HG03571 (cell line): ENCODE data around the gene HIGD1C.
"Not testable (repeated sequence)": the region's sequence is repeated elsewhere in the genome, so short reads cannot be mapped to it uniquely, and the experiment has no call there.

ENCODE experiments used
- ATAC-seq: cut with Tn5 transposase; IDR thresholded peaks from one replicate; pipeline ENCODE4 v1.9.1; 2021; ENCODE audit not compliant: unreplicated experiment

Gene HIGD1C

GRCh38 chr12:50933459-50934124 is 18.8 kb upstream of the HIGD1C start:
- no peak for ATAC-seq

GRCh38 chr12:50934371-50934851 is 17.9 kb upstream of the HIGD1C start:
- no peak for ATAC-seq

GRCh38 chr12:50934981-50935807 is 17.1 kb upstream of the HIGD1C start:
- no peak for ATAC-seq

DNA sequence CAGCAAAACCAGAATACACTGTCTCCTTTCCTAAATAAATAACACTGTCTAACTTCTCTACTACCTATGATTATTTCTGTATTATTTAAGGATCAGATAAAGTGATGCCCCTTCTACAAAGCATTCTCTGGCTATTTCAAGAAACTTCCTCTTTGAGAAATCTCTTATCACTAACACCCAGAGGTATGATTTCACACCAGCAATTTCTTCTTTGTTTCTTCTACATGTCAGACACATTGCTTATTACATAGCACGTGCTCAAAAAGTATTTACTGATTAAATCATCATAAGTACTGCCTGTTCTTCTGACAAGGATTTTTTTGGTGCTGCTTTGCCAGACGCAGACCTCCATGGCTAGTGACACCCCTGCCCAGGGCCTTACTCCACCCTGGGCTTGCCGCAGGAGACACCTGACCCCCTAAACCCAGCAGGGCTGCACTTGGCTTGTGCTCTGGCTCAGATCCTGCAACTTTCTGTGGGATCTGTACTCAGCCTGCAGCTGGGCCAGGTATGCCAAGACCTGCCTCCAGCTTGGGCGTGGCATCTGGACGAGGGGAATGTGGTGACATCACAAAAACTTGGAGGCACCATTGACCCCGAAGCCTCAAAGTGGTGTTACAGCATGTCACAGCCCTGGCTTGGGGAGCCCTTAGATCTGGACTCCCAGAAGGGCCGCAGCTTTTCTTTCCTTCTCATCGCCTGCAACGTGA is 15.4 kb upstream of the HIGD1C start:
- no peak for ATAC-seq

- no peak for ATAC-seq
Observed at GRCh38 chr12:50937653-50938052, 14.7 kb upstream of the HIGD1C start.

DNA sequence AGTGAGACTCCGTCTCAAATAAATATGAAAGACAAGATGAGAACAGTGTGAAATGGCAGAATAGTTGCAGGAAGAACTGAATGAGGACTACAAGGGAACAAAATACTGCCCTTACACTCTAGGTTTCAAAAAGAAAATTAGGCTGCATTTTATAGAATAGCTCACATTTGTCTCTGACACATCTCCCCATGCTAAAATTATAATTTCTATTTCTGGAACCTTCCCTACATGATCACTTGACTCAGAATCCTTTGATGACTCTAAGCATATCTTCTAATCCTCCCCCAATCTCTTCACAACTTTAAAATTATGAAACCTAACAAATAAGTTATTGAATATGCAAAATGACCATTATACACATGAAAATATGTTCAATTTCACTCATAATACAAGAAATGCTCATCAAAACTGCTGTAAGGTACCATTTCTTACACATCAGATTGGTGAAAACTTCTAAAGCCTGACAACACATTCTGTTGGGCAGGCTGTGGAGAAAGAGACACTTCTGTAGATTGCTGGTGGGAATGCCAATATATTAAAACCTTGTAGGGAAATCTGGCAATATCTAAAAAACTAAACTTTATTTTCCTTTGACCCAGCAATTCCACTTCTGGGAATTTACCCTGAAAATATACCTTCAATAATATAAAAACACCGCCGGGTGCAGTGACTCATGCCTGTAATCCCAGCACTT is 4.3 kb upstream of the HIGD1C start:
- no peak for ATAC-seq

DNA sequence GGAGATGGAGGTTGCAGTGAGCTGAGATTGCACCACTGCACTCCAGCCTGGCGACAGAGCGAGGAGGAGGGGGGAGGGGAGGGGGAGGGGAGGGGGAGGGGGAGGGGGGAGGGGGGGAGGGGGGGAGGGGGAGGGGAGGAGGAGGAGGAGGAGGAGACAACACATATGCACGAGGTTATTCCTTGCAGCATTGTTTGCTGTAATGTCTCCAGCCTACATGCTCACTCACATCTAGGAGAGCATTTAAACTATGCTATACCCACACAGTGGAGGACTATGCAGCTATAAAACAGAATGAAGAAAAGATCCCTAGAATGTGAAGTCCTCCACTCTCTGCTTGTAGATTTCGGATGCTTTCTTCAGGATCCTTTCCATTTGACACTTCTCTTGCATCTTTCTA is 3.5 kb upstream of the HIGD1C start:
- ATAC-seq = no peak

DNA sequence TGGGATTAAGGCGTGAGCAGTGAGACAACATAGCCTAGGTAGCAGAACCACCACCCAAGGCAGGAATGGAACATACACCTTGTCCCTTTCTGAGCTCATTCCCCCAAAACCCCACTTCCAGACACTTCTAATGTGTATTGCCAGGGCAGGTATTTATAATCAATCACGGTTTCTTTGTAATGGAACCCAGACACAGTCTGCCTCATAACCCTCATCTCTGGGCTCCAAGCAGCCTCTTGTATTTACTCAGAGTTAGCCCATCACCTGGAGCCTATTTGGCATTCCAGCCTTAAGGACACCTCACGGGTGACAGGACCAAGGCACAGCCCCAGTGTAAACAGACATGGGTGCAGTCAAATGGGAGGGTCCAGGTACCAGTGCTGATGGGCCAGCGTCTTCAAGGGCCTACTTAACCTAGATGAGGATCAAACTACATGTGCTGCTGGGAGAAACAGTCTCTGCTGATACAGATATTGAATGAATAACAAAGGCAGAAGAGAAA is 2.5 kb upstream of the HIGD1C start:
- no peak for ATAC-seq

GRCh38 chr12:50951112-50951511 is 1.2 kb upstream of the HIGD1C start:
- ATAC-seq = no peak

- no peak for ATAC-seq
Observed at GRCh38 chr12:50953047-50953446, 703 bp downstream of the HIGD1C start.

DNA sequence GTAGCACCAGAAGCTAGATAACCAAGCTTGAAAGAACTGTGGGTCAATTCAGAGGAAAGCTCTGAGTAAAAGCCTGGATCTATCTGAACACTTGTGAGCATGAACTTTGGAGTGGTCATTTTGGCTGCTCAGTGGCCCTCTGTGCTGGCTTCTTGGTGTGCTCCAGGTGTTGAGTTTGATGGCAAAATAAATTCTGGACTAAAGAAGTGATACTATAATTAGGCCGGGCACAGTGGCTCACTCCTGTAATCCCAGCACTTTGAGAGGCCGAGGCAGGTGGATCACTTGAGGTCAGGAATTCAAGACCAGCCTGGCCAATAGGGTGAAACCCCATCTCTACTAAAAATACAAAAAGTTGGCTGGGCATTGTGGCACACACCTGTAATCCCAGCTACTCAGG is 2.4 kb downstream of the HIGD1C start:
- ATAC-seq = not testable (repeated sequence)

- ATAC-seq = no peak
Observed at GRCh38 chr12:50955288-50955687, 2.9 kb downstream of the HIGD1C start.

DNA sequence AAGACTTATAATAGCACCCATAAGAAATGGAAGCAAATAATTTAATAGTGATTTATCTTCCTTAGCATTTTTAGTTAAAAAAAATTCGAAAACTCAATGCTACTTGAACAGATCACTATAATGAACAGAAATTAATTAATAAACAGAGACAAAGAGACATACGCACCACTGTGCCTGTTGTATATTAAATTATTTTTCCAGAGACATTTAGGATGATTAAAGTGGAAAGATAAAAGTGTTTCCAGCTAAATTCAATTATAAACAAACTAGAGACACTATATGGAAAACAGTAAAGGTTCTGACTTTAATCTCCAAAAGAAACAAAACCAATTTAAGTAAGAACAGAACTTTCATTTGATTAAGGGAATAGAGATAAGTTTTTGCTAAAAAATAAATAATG is 3.4 kb downstream of the HIGD1C start:
- ATAC-seq = no peak

- no peak for ATAC-seq
Observed at GRCh38 chr12:50960130-50960529, 7.8 kb downstream of the HIGD1C start.

DNA sequence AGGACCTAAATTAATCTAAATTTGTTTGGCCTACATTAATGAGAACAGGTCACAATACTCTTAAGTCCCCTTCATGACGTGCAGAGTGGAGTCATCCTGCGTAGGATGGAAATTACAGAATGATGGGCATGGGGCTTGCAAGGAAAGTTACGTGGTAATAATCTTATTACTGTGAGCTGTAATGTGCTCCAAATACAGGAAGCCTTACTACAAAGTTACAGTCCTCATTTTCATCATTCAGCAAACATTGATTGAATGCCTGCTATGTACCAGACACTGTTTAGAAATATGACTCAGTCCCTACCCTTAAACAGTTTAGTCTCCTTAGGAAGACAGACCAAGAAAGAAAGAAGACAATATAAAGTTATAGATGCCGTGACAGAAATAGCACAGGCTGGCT is 9.4 kb downstream of the HIGD1C start:
- ATAC-seq = no peak

DNA sequence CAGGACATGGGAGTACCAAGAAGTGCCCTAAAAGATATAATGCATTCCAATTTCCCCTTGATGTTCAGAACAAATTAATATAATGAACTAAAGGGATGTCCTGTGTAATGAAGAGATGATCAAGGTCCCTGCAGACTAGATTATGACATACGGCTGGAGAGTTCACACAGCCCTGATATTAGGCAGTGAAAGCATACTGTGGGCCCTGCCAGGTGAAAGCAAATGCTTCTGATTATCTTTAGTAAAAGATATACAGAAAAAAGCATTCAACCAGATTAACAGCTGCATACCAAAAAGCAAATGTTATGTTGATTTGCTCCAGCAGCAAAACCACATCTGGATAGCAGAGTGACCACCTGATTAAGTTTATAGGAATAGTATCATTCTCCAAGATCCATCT is 12.1 kb downstream of the HIGD1C start:
- ATAC-seq = no peak

DNA sequence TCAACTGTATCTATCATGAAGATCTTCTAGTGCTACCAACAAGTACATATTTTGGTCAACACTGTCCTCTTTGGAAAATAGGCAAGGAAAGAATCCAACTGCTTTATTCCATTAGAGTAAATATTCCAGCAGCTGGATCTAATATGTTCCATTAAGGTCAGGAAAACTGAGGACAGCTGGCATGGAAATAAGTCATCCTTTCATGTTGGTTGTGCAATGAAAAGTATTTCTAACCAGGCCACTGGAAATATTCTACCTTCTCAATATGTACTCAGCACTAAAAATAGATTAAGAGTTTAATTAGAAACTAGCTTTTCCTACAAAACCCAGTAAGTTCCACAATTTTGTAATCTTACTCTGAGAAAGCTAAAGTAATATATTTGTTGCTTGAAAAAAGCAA is 19.6 kb downstream of the HIGD1C start:
- no peak for ATAC-seq

GRCh38 chr12:50979369-50980052 is 27.2 kb downstream of the HIGD1C start:
- no peak for ATAC-seq

DNA sequence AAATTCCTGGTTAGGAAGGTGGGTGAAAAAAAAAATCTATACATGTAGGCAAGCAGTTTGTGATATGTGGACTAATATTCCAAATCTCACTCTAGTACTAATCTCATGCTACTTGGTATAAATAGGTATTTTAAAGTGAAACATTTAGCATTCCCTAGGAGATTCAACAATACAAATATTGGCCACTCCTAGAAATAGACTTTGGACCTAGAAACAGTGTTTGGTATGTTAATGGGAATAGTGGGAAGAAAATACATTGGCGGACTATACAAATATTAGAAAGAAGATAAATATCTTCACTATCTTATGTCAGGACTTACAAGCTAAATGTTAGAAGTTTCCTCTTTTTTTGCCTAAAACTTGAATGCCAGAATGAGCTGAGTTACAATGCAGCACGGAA is 28.2 kb downstream of the HIGD1C start:
- no peak for ATAC-seq
